ENCODE data around the gene AIMP2. TPM values are rescaled to one million over a fixed set of nuclear protein-coding genes. Genes with fewer than 3 reads are reported as not detected.
"Not testable (repeated sequence)": the region's sequence is repeated elsewhere in the genome, so short reads cannot be mapped to it uniquely, and the experiment has no call there.

Gene AIMP2
- polyA plus RNA-seq, 4 donors: 11.7 to 27.1 (median 23.3) TPM

DNA sequence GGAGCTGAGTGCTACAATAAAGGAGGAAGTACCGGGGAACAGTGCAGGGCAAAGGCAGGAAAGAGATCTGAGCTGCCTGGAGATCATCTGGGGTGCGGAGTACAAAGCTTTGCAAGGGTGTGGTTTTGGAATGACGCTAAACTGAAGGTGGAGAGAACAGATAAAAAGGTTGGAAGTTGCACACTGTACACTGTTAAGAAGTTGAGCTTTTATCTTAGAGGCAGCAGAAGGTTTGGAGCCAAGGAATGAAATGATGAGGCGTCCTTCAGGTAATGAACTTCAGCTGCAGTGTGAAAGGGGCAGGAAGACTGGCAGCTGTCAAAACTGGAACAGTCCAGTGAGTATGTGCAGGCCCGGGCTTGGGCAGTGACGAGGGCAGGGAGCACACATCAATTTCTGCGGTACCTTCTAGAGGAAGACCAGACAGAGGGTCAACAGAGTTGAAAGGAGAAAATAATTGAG is 14.9 kb downstream of the AIMP2 start:
- DNase-seq (ENCODE audit: low read depth in 4 of 4, low spot score in 3 of 4): no peak

DNA sequence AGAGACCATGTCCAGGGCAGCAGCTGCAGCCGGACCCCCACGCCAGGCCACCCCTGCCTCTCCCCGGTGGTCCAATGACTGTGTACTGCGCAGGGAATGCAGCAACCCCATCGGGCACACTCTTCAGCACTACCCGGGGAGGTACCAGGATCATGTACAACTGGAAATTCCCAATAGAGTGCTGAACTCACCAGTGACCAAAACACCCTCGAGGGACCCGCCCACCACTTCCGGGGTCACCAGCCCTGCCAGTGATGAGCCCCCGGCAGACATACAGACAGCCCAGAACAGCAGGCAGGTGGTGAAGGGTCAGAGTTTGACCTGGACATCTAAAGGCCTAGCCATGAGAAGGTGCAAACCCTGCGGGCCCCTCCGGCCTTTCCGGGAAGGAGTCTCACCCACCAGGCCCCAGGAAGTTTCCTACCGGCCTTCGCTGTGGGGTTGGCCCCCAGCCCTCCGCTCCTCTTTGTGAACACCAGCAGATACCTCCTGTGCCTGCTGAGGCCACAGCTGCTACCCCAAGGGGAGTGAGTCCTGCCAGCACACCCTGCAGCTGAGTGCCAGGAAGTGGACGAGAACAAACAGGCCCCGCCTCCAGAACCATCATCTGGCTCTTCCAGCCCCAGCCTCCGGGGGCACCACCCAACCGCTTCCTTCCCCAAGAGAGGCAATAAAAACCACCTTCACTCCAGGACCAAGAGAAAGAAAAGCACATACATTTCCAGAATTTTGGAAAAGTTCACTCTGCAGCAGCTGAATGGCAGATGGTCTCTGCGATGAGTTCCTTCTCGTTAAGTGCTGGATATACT is 17.1 kb downstream of the AIMP2 start:
- DNase-seq (ENCODE audit: low read depth in 4 of 4, low spot score in 3 of 4): no peak

DNA sequence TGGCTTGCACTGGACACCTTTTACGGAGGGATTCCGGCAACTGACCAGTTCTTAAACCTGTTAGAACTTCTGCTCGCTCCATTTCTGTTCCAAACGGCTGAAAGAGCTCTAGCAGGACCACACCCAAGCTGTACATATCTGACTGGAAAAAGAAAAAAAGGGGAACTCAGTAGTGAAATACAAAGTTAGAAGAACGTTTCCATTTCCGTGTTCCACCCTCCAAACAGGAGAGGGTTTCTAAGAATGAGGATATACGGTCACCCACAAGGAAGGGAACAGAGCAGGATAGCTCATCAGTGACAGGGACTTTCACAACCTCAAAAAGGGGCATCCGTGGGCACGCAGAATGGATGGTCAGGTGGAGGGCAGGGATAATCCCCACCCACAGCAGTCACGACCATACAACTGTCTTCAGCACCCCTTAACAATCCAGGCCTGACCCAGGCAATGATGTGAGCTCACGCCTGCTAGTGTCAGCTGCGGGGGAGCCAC is 17.8 kb downstream of the AIMP2 start:
- DNase-seq (ENCODE audit: low read depth in 4 of 4, low spot score in 3 of 4): no peak

DNA sequence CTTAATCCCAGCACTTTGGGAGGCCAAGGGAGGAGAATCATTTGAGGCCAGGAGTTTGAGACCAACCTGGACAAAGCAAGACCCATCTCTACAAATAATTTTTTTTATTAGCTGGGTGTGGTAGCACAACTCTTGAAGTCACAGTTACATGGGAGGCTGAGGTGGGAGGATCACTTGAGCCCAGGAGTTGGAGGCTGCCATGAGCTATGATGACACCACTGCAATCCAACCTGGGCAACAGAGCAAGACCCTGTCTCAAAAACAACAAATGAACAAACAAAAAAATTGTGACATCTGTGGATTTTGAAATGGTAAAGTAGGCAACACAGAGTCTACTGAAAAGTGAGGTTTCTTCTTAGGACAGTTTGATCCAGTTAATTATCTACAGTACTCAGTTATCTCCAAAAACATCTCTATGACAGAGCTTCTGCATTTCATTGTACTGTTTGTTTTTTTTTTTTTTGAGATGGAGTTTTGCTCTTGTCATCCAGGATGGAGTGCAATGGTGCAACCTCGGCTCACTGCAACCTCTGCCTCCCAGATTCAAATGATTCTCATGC is 18.8 kb downstream of the AIMP2 start:
- DNase-seq (ENCODE audit: low read depth in 4 of 4, low spot score in 3 of 4): no peak

DNA sequence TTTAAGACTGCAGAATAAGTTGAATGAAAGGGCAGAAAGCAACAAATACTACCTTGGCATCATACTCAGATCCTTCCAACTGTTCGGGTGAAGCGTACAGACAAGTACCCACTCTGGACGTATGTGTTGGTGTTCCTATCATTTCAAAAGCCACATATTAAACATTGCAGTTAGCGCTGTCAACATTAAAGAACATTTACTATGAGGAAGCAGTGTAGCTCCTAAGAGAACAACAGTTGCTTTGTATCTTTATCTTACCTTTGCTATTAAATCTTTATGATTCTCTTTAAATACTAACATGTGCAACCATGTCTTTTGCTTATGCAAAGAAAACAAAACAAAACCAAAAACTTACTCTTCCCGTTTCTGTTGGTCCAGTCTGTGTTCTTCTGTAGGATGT is 19.5 kb downstream of the AIMP2 start:
- no peak for DNase-seq (ENCODE audit: low read depth in 4 of 4, low spot score in 3 of 4)

DNA sequence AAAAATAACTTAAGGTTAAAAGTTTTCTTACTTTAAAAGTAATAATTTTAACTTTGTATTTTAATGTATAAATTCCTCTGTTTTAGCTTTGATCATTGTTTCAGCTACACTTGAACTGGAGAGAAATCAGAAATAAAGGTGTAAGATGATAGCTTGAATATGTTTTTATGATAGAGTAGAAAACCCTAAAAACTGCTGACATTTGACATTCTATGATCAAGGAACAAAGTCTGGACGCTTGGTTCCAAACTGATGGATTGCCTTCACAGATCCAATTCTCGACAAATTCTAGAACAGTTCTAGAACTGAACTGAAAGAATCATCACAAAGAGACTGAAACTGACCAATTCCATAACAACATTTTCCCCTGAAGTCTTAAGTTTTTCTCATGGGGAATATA is 21.9 kb downstream of the AIMP2 start, which contains the start of gene ANKRD61:
TSS of gene ANKRD61 (plus strand) at position 389 of the 400 bp plus-strand sequence. CDS start at position 389, 0 bp downstream.
- DNase-seq (ENCODE audit: low read depth in 4 of 4, low spot score in 3 of 4): no peak

DNA sequence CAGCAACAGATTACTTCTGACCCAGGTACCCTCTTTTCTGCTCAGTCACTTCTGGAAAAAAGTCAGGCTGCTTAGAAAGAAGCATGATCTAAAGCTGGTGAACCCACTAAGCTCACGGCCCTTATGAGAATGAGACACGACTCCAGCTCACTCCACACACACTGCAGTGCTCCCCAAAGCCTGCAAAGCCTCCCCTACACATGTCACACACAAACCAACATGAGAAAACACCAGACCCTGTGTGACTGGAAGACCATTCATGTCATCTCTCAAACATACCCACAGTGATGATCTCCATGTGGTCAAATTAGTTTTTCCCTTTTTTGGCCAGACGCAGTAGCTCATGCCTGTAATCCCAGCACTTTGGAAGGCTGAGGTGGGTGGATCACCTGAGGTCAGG is 22.5 kb downstream of the AIMP2 start:
- DNase-seq (ENCODE audit: low read depth in 4 of 4, low spot score in 3 of 4): no peak

DNA sequence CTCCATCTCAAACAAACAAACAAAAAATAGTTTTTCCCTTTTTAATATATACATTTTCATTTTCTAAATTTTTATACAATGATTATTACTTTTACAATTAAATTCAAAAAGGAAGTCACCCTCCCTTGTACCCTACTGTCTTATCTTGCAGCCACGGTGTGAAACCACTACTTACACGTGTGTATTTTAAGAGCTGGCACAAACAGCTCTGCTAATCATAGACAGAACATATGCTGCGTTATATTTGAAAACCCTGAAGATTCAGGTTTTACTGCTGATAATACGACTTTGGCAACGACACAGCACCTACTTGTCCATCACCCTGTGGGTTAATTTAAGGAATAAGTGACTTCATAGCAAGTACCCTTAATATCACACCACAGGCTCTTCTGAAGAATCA is 23.1 kb downstream of the AIMP2 start:
- no peak for DNase-seq (ENCODE audit: low read depth in 4 of 4, low spot score in 3 of 4)

DNA sequence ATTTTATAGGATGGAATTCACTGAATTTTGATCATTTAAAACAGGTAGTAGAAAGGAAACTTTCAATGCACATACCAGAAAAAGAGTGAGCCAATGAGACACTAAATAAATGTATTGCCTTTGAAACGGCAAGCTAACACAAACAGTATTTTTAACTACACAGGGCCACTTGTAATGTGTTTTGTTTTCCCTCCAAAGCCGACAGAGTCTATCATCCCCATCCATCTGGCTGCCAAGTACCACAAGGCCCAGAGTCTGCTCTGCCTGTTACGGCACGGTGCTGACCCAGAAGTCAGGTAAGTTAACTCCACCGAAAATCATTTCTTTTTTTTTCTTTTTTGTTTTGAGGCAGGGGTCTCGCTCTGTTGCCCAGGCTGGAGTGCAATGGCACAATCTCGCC is 23.6 kb downstream of the AIMP2 start:
- no peak for DNase-seq (ENCODE audit: low read depth in 4 of 4, low spot score in 3 of 4)

DNA sequence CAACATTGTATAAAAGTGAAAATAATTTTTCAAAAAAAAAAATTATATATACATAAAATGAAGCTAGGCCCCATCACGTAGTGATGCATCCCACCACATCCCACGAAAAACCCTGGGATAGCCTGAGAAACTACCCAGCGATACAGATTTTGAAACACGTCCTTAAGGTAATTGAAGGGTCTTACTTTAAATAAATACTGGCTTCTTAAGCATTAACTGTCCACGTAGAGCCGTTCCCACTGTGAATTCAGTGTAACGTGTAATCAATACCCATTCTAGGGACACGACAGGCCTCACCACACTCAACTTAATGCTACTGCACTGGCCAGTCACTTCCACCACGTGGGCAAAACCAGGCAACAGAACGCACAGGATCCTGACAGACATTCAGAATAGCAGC is 26.1 kb downstream of the AIMP2 start:
- DNase-seq (ENCODE audit: low read depth in 4 of 4, low spot score in 3 of 4): no peak

DNA sequence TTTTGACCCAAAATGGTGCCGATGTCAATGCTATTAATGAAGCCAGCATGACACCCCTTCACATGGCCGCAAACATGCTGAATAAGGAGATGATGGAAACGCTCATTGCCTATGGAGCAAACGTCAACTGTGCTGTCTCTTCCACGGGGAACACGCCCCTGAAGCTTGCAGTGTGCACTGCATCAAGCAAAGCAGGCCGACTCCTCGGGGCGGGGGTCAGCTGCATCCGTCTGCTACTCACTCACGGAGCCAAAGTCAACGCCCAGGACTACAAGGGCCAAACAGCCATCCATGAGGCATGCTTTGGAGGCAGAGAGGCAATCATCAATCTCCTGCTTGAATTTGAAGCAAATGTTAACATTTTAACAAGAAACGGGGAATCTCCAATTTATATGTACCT is 26.6 kb downstream of the AIMP2 start:
- no peak for DNase-seq (ENCODE audit: low read depth in 4 of 4, low spot score in 3 of 4)

DNA sequence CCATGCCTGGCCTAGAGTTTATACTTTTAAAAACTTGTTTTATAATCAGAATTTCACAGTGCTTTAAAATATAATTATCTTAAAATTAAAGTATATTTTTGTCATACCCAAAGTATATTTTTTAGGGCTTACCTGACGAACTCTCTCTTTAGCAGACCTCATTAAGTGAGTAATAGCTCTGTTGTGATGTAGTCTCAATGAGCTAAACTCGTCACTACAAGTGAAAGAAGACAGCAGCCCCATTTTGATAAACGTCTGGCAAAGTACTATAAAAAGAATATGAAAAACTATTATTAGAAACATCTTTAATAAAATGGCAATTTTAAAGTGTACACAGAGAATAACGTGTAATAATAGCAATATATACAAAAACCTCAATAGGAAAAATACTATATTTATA is 40.7 kb downstream of the AIMP2 start:
- DNase-seq (ENCODE audit: low read depth in 4 of 4, low spot score in 3 of 4): no peak

DNA sequence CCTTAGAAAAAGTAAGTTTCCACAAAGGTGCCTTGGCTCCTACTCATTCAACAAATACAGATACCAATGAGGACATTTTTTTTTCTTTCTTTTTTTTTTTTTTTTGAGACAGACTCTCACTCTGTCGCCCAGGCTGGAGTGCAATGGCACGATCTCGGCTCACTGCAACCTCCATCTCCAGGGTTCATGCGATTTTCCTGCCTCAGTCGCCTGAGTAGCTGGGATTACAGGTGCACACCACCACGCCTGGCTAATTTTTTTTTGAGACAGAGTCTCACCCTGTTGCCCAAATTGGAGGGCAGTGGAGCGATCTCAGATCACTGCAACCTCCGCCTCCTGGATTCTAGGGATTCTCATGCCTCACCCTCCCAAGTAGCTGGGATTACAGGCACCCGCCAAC is 42.1 kb downstream of the AIMP2 start:
- not testable (repeated sequence) for DNase-seq (ENCODE audit: low read depth in 4 of 4, low spot score in 3 of 4)

DNA sequence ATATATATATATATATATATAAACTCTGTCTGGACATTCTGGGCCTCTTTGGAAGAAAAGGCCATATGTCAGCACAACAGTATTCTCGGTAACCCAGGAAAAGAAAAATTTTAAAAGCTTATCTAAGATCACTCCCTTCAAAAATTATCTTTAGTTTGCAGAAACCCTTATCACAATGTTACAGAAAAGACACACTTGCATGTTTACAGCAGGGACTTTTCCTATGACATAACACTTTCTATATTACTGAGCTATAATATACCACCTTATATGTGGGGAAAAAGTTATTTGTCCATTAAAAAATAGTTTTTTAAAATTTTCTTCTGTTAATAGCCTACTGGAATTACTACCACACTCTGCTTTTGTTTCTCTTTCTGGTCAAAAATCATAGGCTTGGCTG is 47.5 kb downstream of the AIMP2 start:
- no peak for DNase-seq (ENCODE audit: low read depth in 4 of 4, low spot score in 3 of 4)

DNA sequence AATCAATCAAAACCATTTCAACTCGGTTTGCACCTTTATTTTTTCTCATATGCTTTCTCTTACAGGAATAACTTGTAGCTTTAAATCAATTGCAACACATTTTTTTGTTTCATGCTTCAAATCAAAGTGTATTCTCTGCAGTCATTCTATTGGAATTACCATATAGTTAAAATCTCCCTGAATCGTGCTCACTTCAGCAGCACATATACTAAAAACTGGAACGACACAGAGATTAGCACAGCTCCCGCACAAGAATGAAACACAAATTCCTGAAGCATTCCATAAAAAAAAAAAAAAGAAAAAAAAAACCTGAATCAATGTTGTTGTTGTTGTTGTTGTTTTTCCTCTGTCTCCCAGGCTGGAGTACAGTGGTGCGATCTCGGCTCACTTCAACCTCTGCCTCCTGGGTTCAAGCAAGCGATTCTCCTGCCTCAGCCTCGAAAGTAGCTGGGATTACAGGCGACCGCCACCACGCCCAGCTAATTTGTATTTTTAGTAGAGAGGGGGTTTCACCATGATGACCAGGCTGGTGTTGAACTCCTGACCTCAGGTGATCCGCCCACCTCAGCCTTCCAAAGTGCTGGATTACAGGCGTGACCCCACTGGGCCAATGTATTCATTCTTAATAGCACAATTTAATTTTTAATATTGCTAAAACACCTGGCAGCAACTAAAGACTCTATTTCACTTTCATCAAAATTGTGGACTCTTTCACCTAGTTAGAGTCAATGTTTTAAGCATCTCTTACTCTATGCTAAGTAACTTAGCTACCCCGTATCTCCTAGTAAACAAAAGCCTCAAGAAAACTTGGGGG is 48.5 kb downstream of the AIMP2 start:
- DNase-seq (ENCODE audit: low read depth in 4 of 4, low spot score in 3 of 4): no peak

DNA sequence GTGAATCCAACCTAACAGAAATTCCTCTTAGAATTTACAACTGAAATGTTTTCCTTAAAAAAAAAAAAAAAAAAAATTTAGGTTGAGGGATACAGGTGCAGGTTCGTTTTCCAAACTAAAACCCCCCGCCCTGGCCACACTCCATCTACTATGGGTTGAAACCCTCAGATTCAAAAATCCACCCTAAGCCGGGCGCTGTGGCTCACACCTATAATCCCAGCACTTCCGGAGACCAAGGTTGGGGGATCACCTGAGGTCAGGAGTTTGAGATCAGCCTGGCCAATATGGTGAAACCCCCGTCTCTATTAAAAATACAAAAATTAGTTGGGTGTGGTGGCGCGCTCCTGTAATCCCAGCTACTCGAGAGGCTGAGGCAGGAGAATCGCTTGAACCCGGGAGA is 50.9 kb downstream of the AIMP2 start:
- DNase-seq (ENCODE audit: low read depth in 4 of 4, low spot score in 3 of 4): not testable (repeated sequence)

DNA sequence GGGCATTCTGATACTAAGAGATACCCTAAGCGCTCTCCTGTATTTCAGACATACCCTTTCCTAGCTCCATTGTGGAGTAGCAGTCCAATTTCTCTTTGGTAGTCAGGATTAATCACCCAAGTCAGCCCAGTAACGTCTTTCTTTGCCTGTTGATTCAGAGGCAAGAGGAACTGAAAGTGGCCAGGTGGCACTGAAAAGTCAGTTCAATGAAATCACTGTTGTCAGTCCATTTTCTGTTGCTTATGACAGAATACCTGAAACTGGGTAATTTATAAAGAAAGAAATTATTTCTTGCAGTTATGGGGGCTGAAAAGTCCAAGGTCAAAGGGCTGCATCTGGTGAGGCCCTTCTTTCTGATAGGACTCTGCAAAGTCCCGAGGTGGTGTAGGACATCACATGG is 62.3 kb downstream of the AIMP2 start:
- no peak for DNase-seq (ENCODE audit: low read depth in 4 of 4, low spot score in 3 of 4)

Data from left renal pelvis (tissue), 4 donors.